DMS79 treated with DMSO at 0.1 percent for 48 hours (cell line): ENCODE results near the gene TARP.

Source experiments
- DNase-seq: peaks from one replicate; lab custom pipeline; 2025; lab: John Stamatoyannopoulos, UW

Gene TARP

DNA sequence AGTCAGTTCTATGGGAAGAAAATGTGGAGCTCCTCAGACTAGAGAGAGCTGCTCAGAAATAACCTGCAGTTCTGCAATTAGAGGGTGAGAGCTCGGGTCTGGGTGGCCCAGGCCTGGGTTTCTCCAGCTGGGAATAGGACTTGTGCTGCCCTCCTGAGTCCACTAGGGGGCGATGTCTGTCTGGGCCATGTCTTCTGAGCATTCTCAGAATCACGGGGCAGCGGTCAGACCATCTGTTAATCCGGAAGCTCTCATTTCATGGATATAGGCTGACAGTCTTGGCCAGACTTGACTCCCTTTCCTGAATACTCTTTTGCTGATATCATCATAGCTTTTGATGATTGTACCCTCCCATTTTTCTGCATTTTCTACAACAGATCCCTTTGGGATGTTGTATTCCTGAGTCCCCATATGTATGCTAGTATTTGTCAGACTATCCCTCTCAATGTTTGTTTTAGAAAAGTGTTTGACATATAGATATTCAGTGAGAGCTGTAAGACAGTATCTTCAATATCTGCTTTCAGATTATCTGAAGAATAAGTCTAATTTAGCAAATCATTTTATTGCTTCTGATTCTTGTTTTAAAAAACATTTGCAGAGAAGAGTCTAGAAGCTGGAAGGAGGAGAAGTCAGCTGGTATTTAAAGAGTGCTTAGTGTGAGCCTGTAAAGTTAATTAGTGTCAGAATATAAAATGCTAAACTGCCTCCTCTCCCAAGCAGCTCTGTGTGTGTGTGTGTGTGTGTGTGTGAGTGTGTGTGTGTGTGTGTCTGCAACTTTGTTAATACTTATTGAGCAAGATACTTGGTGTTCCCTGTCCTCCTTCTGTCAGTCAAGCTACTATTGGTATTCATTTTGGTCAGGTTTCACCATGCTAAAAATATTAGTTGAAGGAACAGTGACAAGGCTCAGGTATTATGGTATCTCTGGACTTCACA is 57.4 kb downstream of the TARP start:
- DNase-seq = no peak

- DNase-seq = no peak
Observed at GRCh38 chr7:38215115-38215514, 58.3 kb downstream of the TARP start.

- no peak for DNase-seq
Observed at GRCh38 chr7:38211940-38212339, 61.5 kb downstream of the TARP start.

DNA sequence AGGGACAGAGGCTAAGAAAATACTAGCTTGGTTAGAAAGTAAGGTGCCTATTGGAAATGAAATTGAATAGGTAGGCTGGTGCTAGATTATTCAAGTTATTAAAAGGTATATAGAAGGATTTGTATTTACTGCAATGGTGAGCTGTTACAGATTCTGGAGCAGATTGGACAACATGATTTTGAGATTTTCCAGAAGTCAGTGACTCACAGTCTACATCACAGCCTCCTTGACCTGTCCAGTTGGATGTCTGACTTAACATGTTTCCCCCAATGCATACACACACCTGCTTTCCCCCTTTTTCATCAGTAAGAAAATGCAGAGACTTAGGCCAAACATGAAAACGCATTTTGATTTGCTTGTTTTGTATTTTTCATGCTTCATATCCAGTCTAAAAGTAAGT is 62.0 kb downstream of the TARP start:
- DNase-seq = no peak
